HepG2 (cell line): ENCODE measurements around the gene SYP. TPM values are rescaled to one million over a fixed set of nuclear protein-coding genes. Genes with fewer than 3 reads are reported as not detected.

Experiments
- CCDC6 ChIP-seq: sonication (generic); formaldehyde crosslinking; IDR thresholded peaks from 2 replicates; pipeline ENCODE4 v1.8.1; 2022; ENCODE audit warnings: mild to moderate bottlenecking, missing genetic modification reagents, moderate library complexity
- FOXO4 ChIP-seq: sonication (generic); formaldehyde crosslinking; conservative IDR thresholded peaks from 2 replicates; pipeline ENCODE4 v1.8.1; 2023; ENCODE audit warnings: missing genetic modification reagents
- GABPB1 ChIP-seq: IDR thresholded peaks from 2 replicates; pipeline ENCODE4 v1.6.1; 2016; ENCODE audit warnings: mild to moderate bottlenecking, missing genetic modification reagents, moderate library complexity, missing compliant biosample characterization
- NCOA2 ChIP-seq: sonication (generic); formaldehyde crosslinking; IDR thresholded peaks from 2 replicates; pipeline ENCODE4 v1.8.0; 2022; ENCODE audit warnings: inconsistent platforms
- NFAT5 ChIP-seq: sonication (generic); formaldehyde crosslinking; IDR thresholded peaks from 2 replicates; pipeline ENCODE4 v1.4.0; 2020; ENCODE audit warnings: missing genetic modification reagents
- NFYB ChIP-seq: sonication (generic); formaldehyde crosslinking; IDR thresholded peaks from 2 replicates; pipeline ENCODE4 v1.4.0; 2020; ENCODE audit warnings: missing genetic modification reagents
- NR3C1 ChIP-seq: sonication (generic); formaldehyde crosslinking; IDR thresholded peaks from 2 replicates; pipeline ENCODE4 v1.4.0; 2020; ENCODE audit warnings: missing genetic modification reagents
- PRDM10 ChIP-seq: sonication (generic); formaldehyde crosslinking; IDR thresholded peaks from 2 replicates; pipeline ENCODE4 v1.4.0; 2020; ENCODE audit warnings: low read depth, missing genetic modification reagents
- RBM22 ChIP-seq: fragments of 200-400 bp; formaldehyde crosslinking; optimal IDR thresholded peaks from 2 replicates; pipeline ENCODE3; 2017; ENCODE audit warnings: mild to moderate bottlenecking, low read length, moderate library complexity
- TOPORS ChIP-seq: sonication (generic); formaldehyde crosslinking; IDR thresholded peaks from 2 replicates; pipeline ENCODE4 v1.8.0; 2023; ENCODE audit warnings: mild to moderate bottlenecking, missing genetic modification reagents
- ZBTB21 ChIP-seq: sonication (generic); formaldehyde crosslinking; IDR thresholded peaks from 2 replicates; pipeline ENCODE4 v1.4.0; 2020; ENCODE audit warnings: missing genetic modification reagents
- ZIK1 ChIP-seq: sonication (generic); formaldehyde crosslinking; IDR thresholded peaks from 2 replicates; pipeline ENCODE4 v1.5.0; 2020; ENCODE audit warnings: mild to moderate bottlenecking, low read depth, missing genetic modification reagents, borderline replicate concordance
- ZNF17 ChIP-seq: sonication (generic); formaldehyde crosslinking; IDR thresholded peaks from 2 replicates; pipeline ENCODE4 v1.5.0; 2020; ENCODE audit warnings: mild to moderate bottlenecking, missing genetic modification reagents
- ZNF282 ChIP-seq: fragments of 450-650 bp; IDR thresholded peaks from 2 replicates; pipeline ENCODE4 v1.6.1; 2018; ENCODE audit not compliant: partially characterized antibody
- ZNF501 ChIP-seq: sonication (generic); formaldehyde crosslinking; IDR thresholded peaks from 2 replicates; pipeline ENCODE4 v1.5.1; 2020; ENCODE audit warnings: mild to moderate bottlenecking, moderate library complexity, missing genetic modification reagents
- ZNF558 ChIP-seq: sonication (generic); formaldehyde crosslinking; IDR thresholded peaks from 2 replicates; pipeline ENCODE4 v1.9.0; 2022; ENCODE audit warnings: mild to moderate bottlenecking, missing genetic modification reagents, borderline replicate concordance
- ZNF720 ChIP-seq: sonication (generic); formaldehyde crosslinking; IDR thresholded peaks from 2 replicates; pipeline ENCODE4 v1.4.0; 2020; ENCODE audit warnings: missing genetic modification reagents
- ZNF770 ChIP-seq: sonication (generic); formaldehyde crosslinking; IDR thresholded peaks from 2 replicates; pipeline ENCODE4 v1.5.0; 2020; ENCODE audit warnings: mild to moderate bottlenecking, missing genetic modification reagents
- polyA plus RNA-seq, 8 experiments: library from polyadenylated mRNA; depleted of rRNA in 3 of 8; stranded (reverse) in 7 of 8; unstranded in 1 of 8; fragments of >200 nt; fragmentation: Illumina TruSeq in 4 of 8; extraction: Trizol in 4 of 8; gene quantifications; 2 replicates each; pipeline versions ENCODE4 v1.2.1 to v1.2.3, GENCODE V29; 2011 to 2016; ENCODE audit warnings: low read depth in 4 of 8, missing spikeins in 1 of 8, mixed read lengths in 1 of 8; ENCODE audit not compliant: insufficient read depth in 1 of 8
- total RNA-seq, 5 experiments: library from RNA; depleted of rRNA; stranded (reverse); fragments of >200 nt; fragmentation: Illumina TruSeq; extraction: Trizol; gene quantifications; 2 replicates each; pipeline ENCODE4 v1.2.3, GENCODE V29; 2016; ENCODE audit warnings: low read depth in 1 of 5

Gene SYP
- total and polyA plus RNA-seq, 2 of the 13 experiments (the other 11 are each of a cell fraction or from before 2014, with no cell fraction given): 2.0 to 2.5 TPM

- TF ChIP-seq ZNF282: no peak
- peak; percentile 95 for TF ChIP-seq NFYB
- no peak for TF ChIP-seq ZNF720 (CRISPR knock-in tag)
- no peak for TF ChIP-seq RBM22
- no peak for TF ChIP-seq NFAT5 (CRISPR knock-in tag)
- no peak for TF ChIP-seq NCOA2
- 0 out of 2 replicates have a peak, but pooled peaks have one; percentile 28 for TF ChIP-seq ZNF558
- no peak for TF ChIP-seq ZNF770
- no peak for TF ChIP-seq NR3C1
- no peak for TF ChIP-seq CCDC6 (CRISPR knock-in tag)
- no peak for TF ChIP-seq ZNF17
- no peak for TF ChIP-seq ZIK1 (CRISPR knock-in tag)
- peak; percentile 73 for TF ChIP-seq GABPB1 (CRISPR knock-in tag)
- no peak for TF ChIP-seq PRDM10 (CRISPR knock-in tag)
- no peak for TF ChIP-seq ZNF501
- TF ChIP-seq ZBTB21 (CRISPR knock-in tag): no peak
- no peak for TF ChIP-seq TOPORS (CRISPR knock-in tag)
- no peak for TF ChIP-seq FOXO4 (CRISPR knock-in tag)
Observed at GRCh38 chrX:49190821-49191573, 9.0 kb downstream of the SYP start (continued).
